Measurements from ENCODE around the gene KLF7. TPM values are rescaled to one million over a fixed set of nuclear protein-coding genes. Genes with fewer than 3 reads are reported as not detected.
"Not testable (repeated sequence)": the region's sequence is repeated elsewhere in the genome, so short reads cannot be mapped to it uniquely, and the experiment has no call there.

The KLF7 gene
- total RNA-seq, 2 experiments from 2014 or later: 17.9 to 22.9 TPM

- Mint-ChIP-seq H3K9me3 (no peaks in the 10 kb centered on the region), H3K27ac (no peak overlapping the region), H3K4me1 (no peaks in the 10 kb centered on the region), H3K36me3 (no peaks in the 10 kb centered on the region), H3K4me3 (no peak overlapping the region), H3K27me3 (peaks cover 17% of the 10 kb centered on the region)
- no peak for ATAC-seq (ENCODE audit: low read depth)
- POLR2A ChIA-PET: no interaction called here
- DNase-seq: no peak
Observed at GRCh38 chr2:207040696-207041095, 125.1 kb downstream of the KLF7 start.

DNA sequence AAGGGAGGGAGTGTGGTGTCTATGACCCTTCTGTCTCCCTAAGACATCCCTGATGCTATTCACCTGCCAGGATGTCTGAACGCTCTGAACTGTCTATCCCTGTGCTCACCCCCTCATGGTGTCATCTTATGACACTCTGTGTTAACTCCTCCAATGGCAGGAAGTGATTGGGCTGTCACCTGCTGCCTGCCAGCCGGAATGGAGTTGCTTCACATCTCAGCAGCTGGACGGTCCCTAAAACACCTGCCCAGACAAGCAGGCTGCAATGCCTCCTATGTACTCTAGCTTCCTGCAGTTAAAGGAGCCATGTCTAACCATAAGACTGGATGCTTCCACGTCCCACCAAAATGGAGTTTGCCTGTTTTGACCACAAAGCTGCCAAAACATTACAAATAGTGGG, 126.5 kb downstream of the KLF7 start:
- Mint-ChIP-seq H3K9me3 (no peaks in the 10 kb centered on the region), H3K27me3 (peaks cover 10% of the 10 kb centered on the region), H3K4me3 (no peak overlapping the region), H3K36me3 (no peaks in the 10 kb centered on the region), H3K27ac (no peak overlapping the region), H3K4me1 (no peaks in the 10 kb centered on the region)
- no peak for DNase-seq
- ATAC-seq (ENCODE audit: low read depth): no peak
- POLR2A ChIA-PET: no interaction called here

GRCh38 chr2:207038299-207038698, 127.4 kb downstream of the KLF7 start:
- Mint-ChIP-seq H3K4me1 (no peaks in the 10 kb centered on the region), H3K27ac (no peak overlapping the region), H3K36me3 (no peaks in the 10 kb centered on the region)

DNA sequence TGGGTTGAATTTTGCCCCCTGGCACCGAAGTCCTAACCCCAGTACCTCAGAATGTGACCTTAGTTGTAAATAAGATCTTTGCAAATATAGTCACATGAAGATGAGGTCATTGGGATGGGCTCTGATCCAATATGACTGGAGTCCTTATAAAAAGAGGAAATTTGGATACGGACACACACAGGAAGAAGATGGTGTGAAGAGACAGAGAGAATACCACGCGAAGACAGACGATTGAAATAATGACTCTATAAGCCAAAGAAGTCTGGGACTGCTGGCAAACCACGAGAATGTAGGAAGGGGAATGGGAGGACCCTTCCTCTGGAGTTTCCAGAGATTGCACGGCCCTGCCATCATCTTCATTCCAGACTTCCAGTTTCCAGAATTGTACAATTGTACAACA, 127.9 kb downstream of the KLF7 start:
- H3K4me1 Mint-ChIP-seq: no peaks in the 10 kb centered on the region
- H3K4me3 Mint-ChIP-seq: no peak overlapping the region
- no peak overlapping the region for H3K27ac Mint-ChIP-seq
- H3K36me3 Mint-ChIP-seq: no peaks in the 10 kb centered on the region
- ATAC-seq (ENCODE audit: low read depth) (no peak), DNase-seq (no peak)
- peaks cover 7% of the 10 kb centered on the region for H3K9me3 Mint-ChIP-seq
- POLR2A ChIA-PET: no interaction called here
- H3K27me3 Mint-ChIP-seq: peaks cover 10% of the 10 kb centered on the region

More at GRCh38 chr2:207038299-207038698, 127.4 kb downstream of the KLF7 start:
- DNase-seq (no peak), ATAC-seq (ENCODE audit: low read depth) (no peak)
- H3K27me3 Mint-ChIP-seq: peaks cover 10% of the 10 kb centered on the region
- POLR2A ChIA-PET: no interaction called here
- H3K9me3 Mint-ChIP-seq: peaks cover 5% of the 10 kb centered on the region
- H3K4me3 Mint-ChIP-seq: no peak overlapping the region

GRCh38 chr2:207037023-207037422, 128.7 kb downstream of the KLF7 start:
- not testable (repeated sequence) for H3K27me3 Mint-ChIP-seq, H3K4me1 Mint-ChIP-seq

DNA sequence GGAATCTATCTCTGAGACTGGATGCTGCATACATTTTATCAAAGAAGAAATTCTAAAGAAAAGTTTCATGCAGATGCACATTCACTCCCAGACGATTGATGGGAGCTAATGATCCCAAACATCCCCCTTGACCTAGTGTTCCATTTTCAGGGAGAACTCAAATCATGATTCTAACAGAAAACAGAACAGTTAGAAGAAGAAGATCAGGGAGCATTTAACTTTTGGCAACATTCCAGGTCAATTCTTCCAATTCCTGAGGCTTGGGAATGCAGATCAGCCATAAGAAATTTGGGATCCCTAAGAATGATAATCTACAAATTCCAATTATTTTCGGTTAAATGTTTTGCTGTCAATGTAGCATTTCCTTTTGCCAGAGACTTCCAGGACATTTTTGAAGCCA, 129.9 kb downstream of the KLF7 start:
- peaks cover 7% of the 10 kb centered on the region for H3K9me3 Mint-ChIP-seq
- H3K4me1 Mint-ChIP-seq: no peaks in the 10 kb centered on the region
- H3K4me3 Mint-ChIP-seq: no peak overlapping the region
- no peak overlapping the region for H3K27ac Mint-ChIP-seq
- POLR2A ChIA-PET: no interaction called here
- H3K36me3 Mint-ChIP-seq: no peaks in the 10 kb centered on the region
- peaks cover 3% of the 10 kb centered on the region for H3K27me3 Mint-ChIP-seq
- DNase-seq (no peak), ATAC-seq (ENCODE audit: low read depth) (no peak)

More at GRCh38 chr2:207037023-207037422, 128.7 kb downstream of the KLF7 start:
- H3K27ac Mint-ChIP-seq; H3K9me3 Mint-ChIP-seq; POLR2A ChIA-PET; H3K4me3 Mint-ChIP-seq; H3K36me3 Mint-ChIP-seq; ATAC-seq (ENCODE audit: low read depth); DNase-seq: not testable (repeated sequence)

GRCh38 chr2:207032490-207032889, 133.3 kb downstream of the KLF7 start:
- Mint-ChIP-seq H3K36me3 (no peaks in the 10 kb centered on the region), H3K9me3 (peaks cover 7% of the 10 kb centered on the region), H3K4me1 (no peaks in the 10 kb centered on the region), H3K27me3 (peaks cover 2% of the 10 kb centered on the region), H3K4me3 (no peak overlapping the region), H3K27ac (no peak overlapping the region)
- no peak for DNase-seq
- ATAC-seq (ENCODE audit: low read depth): no peak
- POLR2A ChIA-PET: no interaction called here

Small RNAs within 50 kb of the gene (microRNA-seq; reads per million reads assigned to microRNA genes)
- gene MIR2355 (4.9 reads per million), gene MIR7845 (2.8 reads per million)

Other genes starting within 250 kb of the KLF7 start
- gene CPO, start 226.4 kb downstream of the KLF7 start, total RNA-seq: not detected

Data from activated naive CD8-positive, alpha-beta T cell treated with anti-CD3 and anti-CD28 coated beads, Interleukin-2, amount 10 ng/mL, durations not matched to agents 7 days and 5 days (primary cell).